PC-9 (cell line): ENCODE results near the gene MAPKAP1. TPM values are rescaled to one million over a fixed set of nuclear protein-coding genes. Genes with fewer than 3 reads are reported as not detected.

Experiments
- BruUV-seq: library from RNA; stranded (reverse); fragments of 400-500 nt; replicated peaks from 2 replicates; lab custom pipeline; 2021; lab: Mats Ljungman, UMichigan
- CTCF ChIA-PET: fragments of 300-600 bp; sonication (Branson Sonifier 250); formaldehyde crosslinking; loops from one replicate; lab custom pipeline; 2022; ENCODE audit warnings: antibody characterized with exemption; lab: Charles Lee
- POLR2A ChIA-PET: fragments of 300-600 bp; sonication (Branson Sonifier 250); formaldehyde crosslinking; loops from one replicate; lab custom pipeline; 2022; ENCODE audit warnings: antibody characterized with exemption; ENCODE audit not compliant: unreplicated experiment; lab: Charles Lee
- DNase-seq, 2 experiments: peaks; one replicate each; pipeline versions ENCODE4 v3.0.0 to v3.0.0-alpha.2; 2015 to 2022; ENCODE audit warnings: mixed read lengths in 1 of 2
- H2AFZ ChIP-seq: fragments of 200-600 bp; sonication (generic); 2 replicates; pipeline ENCODE4 v1.8.1; 2017; ENCODE audit warnings: antibody characterized with exemption
- H3F3A ChIP-seq: fragments of 200-600 bp; sonication (generic); 2 replicates; pipeline ENCODE4 v1.8.1; 2017; ENCODE audit warnings: antibody characterized with exemption, mild to moderate bottlenecking, low read depth; ENCODE audit not compliant: insufficient read depth
- H3K27ac ChIP-seq: fragments of 200-600 bp; sonication (generic); 2 replicates; pipeline ENCODE4 v1.6.1; 2016; ENCODE audit warnings: mixed run types
- H3K27me3 ChIP-seq: fragments of 200-600 bp; sonication (generic); 2 replicates; pipeline ENCODE4 v1.6.1; 2016; ENCODE audit warnings: low read depth, mixed run types; ENCODE audit not compliant: insufficient read depth
- H3K36me3 ChIP-seq: fragments of 200-600 bp; sonication (generic); 2 replicates; pipeline ENCODE4 v1.6.1; 2016; ENCODE audit warnings: low read depth, mixed run types
- H3K4me1 ChIP-seq: fragments of 200-600 bp; sonication (generic); replicated peaks from 2 replicates; pipeline ENCODE4 v1.6.1; 2016; ENCODE audit warnings: mixed run types; ENCODE audit not compliant: insufficient read depth
- H3K4me2 ChIP-seq: fragments of 200-600 bp; sonication (generic); 2 replicates; pipeline ENCODE4 v1.6.1; 2017; ENCODE audit warnings: mixed run types
- H3K4me3 ChIP-seq: fragments of 200-600 bp; sonication (generic); 2 replicates; pipeline ENCODE4 v1.6.1; 2016; ENCODE audit warnings: mixed run types
- H3K79me2 ChIP-seq: fragments of 200-600 bp; sonication (generic); 2 replicates; pipeline ENCODE4 v1.6.1; 2017; ENCODE audit warnings: low read depth, mixed run types
- H3K9me2 ChIP-seq: fragments of 200-600 bp; sonication (generic); 2 replicates; pipeline ENCODE4 v1.8.1; 2017; ENCODE audit warnings: mild to moderate bottlenecking; ENCODE audit not compliant: insufficient read depth
- H3K9me3 ChIP-seq: fragments of 200-600 bp; sonication (generic); 2 replicates; pipeline ENCODE4 v1.8.1; 2016; ENCODE audit warnings: low read depth; ENCODE audit not compliant: insufficient read depth
- H4K20me1 ChIP-seq: fragments of 200-600 bp; sonication (generic); 2 replicates; pipeline ENCODE4 v1.8.1; 2017; ENCODE audit not compliant: insufficient read depth
- EZH2 ChIP-seq: fragments of 200-600 bp; sonication (generic); IDR thresholded peaks from 2 replicates; pipeline ENCODE4 v1.8.0; 2017; ENCODE audit warnings: antibody characterized with exemption, low read depth
- intact Hi-C: fragments of 100-400 bp; cut with micrococcal nuclease; formaldehyde crosslinking; loops from one replicate; pipeline ENCODE4 v1.10.0; 2022; ENCODE audit not compliant: unreplicated experiment
- total RNA-seq: library from RNA; stranded (reverse); gene quantifications from 2 replicates; pipeline ENCODE4 v1.2.3, GENCODE V29; 2021
- TF ChIP-seq, protein P1 (sequence below): fragments of 200-600 bp; sonication (generic); conservative IDR thresholded peaks from 2 replicates; pipeline ENCODE4 v1.6.1; 2017; ENCODE audit warnings: mixed run types, antibody characterized with exemption, mild to moderate bottlenecking, moderate library complexity

MAPKAP1 gene
- total RNA-seq, 1 experiment from 2014 or later, result 115 TPM

DNA sequence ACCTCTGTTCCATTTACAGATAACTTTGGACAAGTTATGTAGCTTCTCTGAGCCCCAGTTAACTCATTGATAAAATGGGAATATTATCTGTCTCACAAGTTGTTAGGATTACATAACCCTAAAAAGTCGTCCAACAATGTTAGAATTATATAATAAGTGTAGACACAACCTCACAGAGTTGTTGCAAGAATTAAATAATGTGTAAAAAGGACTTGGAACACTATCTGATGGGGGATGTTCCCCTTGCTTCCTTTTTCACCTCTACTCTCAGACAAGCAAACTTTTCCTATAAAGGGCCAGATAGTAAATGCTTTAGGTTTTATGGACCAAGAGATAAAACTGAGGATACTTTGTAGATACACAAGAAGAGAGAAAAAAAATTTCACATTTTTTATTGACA is 251.9 kb downstream of the MAPKAP1 start:
- DNase-seq, result no peak
- H4K20me1 ChIP-seq, result no peaks in the 10 kb centered on the region
- H3F3A ChIP-seq, result no peaks in the 10 kb centered on the region
- CTCF ChIA-PET, result no interaction called here
- H3K4me1 ChIP-seq, result no peaks in the 10 kb centered on the region
- POLR2A ChIA-PET, result no interaction called here
- no peaks in the 10 kb centered on the region for H3K79me2 ChIP-seq
- no TSS peak for BruUV-seq
- TF ChIP-seq, protein P1, sequence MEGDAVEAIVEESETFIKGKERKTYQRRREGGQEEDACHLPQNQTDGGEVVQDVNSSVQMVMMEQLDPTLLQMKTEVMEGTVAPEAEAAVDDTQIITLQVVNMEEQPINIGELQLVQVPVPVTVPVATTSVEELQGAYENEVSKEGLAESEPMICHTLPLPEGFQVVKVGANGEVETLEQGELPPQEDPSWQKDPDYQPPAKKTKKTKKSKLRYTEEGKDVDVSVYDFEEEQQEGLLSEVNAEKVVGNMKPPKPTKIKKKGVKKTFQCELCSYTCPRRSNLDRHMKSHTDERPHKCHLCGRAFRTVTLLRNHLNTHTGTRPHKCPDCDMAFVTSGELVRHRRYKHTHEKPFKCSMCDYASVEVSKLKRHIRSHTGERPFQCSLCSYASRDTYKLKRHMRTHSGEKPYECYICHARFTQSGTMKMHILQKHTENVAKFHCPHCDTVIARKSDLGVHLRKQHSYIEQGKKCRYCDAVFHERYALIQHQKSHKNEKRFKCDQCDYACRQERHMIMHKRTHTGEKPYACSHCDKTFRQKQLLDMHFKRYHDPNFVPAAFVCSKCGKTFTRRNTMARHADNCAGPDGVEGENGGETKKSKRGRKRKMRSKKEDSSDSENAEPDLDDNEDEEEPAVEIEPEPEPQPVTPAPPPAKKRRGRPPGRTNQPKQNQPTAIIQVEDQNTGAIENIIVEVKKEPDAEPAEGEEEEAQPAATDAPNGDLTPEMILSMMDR, result no peak
- no peak overlapping the region for H3K27ac ChIP-seq
- H3K36me3 ChIP-seq, result no peaks in the 10 kb centered on the region
- peaks cover 7% of the 10 kb centered on the region; the same call in 1 of the 2 replicates for H3K9me3 ChIP-seq
- intact Hi-C loops, result no loop called here
- no peak overlapping the region for H3K4me2 ChIP-seq
- no peak overlapping the region for H3K4me3 ChIP-seq
- no peaks in the 10 kb centered on the region for H3K9me2 ChIP-seq
- no peak overlapping the region for H2AFZ ChIP-seq
- H3K27me3 ChIP-seq, result no peaks in the 10 kb centered on the region

DNA sequence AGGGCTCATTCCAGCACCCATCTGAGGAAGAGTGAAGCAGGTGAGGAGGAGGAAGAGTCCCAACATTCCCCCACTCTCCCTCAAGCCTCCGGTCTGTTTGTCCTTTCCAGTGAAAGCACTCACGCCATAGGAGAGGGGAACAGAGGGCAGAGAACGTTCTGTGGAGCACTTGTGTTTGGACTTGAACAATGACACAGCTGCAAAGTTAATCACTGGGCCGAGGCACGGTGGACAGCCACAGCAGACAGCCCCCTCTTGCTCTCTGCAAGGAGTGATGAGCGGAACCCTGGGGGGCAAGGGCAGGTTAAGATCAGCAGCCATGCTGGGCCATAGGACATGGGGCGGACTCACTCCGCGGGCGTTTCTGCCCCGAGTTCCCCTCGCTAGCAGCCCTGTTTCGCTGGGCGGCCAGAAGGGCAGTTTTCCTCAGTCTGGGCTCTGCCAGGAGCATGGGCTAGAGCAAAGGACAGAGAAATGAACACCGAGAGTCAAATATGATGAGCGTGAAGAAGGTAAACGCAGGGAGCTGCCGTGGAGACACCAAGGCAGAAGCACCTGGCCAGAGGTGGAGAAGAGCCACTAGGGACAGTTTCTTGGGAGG is 259.7 kb downstream of the MAPKAP1 start:
- Histone ChIP-seq H3K9me2 (no peaks in the 10 kb centered on the region), H4K20me1 (no peaks in the 10 kb centered on the region), H3F3A (no peaks in the 10 kb centered on the region), H3K9me3 (no peaks in the 10 kb centered on the region), H3K27ac (no peak overlapping the region), H3K4me3 (no peak overlapping the region), H3K4me2 (no peak overlapping the region), H3K4me1 (peaks cover 7% of the 10 kb centered on the region), H3K27me3 (no peaks in the 10 kb centered on the region), H2AFZ (no peak overlapping the region), H3K79me2 (no peaks in the 10 kb centered on the region), H3K36me3 (no peaks in the 10 kb centered on the region)
- DNase-seq, result no peak
- ChIA-PET POLR2A (no interaction called here), CTCF (no interaction called here)
- TF ChIP-seq, protein P1, result no peak
- no peak for TF ChIP-seq EZH2
- intact Hi-C loops, result loop anchor here (2.0 to 10.0 kb wide), 2 partner anchors 51 to 87 kb away; no protein-coding TSS in a partner anchor
- BruUV-seq, result no TSS peak

DNA sequence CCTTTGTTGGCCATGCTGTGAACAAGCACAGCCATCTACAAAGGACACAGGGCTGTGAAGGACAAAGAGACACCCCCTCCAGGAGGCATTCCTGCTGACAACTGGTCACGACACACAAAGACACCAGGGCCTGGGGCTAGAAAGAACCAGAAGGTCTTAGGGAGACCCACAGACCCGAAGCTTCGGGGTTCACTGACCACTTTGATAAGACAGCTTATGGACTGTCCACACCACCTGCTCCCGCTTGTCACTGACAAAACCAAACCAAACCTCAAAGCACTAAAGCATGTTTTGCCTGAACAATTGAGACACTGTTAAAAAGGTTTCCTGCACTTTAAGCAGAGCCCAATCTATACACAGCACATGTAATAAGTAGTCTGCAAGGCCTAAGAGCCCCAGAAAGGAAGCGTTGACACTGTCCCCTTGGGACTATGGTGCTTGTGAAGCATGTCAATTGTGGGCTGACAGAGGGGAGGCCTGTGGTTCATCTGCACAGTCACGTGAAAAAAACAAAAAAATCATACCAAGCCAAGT is 260.4 kb downstream of the MAPKAP1 start:
- no peaks in the 10 kb centered on the region for H3F3A ChIP-seq
- no peak overlapping the region for H2AFZ ChIP-seq
- no peaks in the 10 kb centered on the region for H3K9me2 ChIP-seq
- TF ChIP-seq EZH2, result no peak
- TF ChIP-seq, protein P1, result no peak
- no peaks in the 10 kb centered on the region for H3K36me3 ChIP-seq
- no peaks in the 10 kb centered on the region for H3K9me3 ChIP-seq
- no peaks in the 10 kb centered on the region for H3K79me2 ChIP-seq
- CTCF ChIA-PET, result no interaction called here
- H3K27ac ChIP-seq, result no peak overlapping the region
- DNase-seq, result no peak
- POLR2A ChIA-PET, result no interaction called here
- H3K27me3 ChIP-seq, result no peaks in the 10 kb centered on the region
- H3K4me1 ChIP-seq, result peaks cover 7% of the 10 kb centered on the region
- no peak overlapping the region for H3K4me3 ChIP-seq
- BruUV-seq, result no TSS peak
- intact Hi-C loops, result loop anchor here (2.0 to 10.0 kb wide), 2 partner anchors 50 to 88 kb away; no protein-coding TSS in a partner anchor
- no peak overlapping the region for H3K4me2 ChIP-seq
- no peaks in the 10 kb centered on the region for H4K20me1 ChIP-seq
